GM23338 (cell line): ENCODE results near the gene DMRT1.

ENCODE experiments used
- CREB1 ChIP-seq: fragments of 250-450 bp; sonication (Bioruptor Pico); IDR thresholded peaks from 2 replicates; pipeline ENCODE4 v1.5.0; 2020; ENCODE audit warnings: low read depth, mild to moderate bottlenecking, moderate library complexity
- CTCF ChIP-seq, 2 experiments: fragments of 200-600 bp in 1 of 2; sonication (generic) in 1 of 2; conservative IDR thresholded peaks; 2 replicates each; pipeline versions ENCODE4 v1.5.1 to v1.6.1; 2016 to 2017; ENCODE audit warnings: antibody characterized with exemption in 2 of 2, low read depth in 2 of 2, mild to moderate bottlenecking in 2 of 2, moderate library complexity in 1 of 2
- EZH2 ChIP-seq: fragments of 200-600 bp; sonication (generic); IDR thresholded peaks from one replicate; pipeline ENCODE4 v1.8.0; 2017; ENCODE audit warnings: antibody characterized with exemption, mild to moderate bottlenecking, low read depth; ENCODE audit not compliant: unreplicated experiment
- EZH2phosphoT487 ChIP-seq: fragments of 200-600 bp; sonication (generic); IDR thresholded peaks from one replicate; pipeline ENCODE4 v1.8.1; 2018; ENCODE audit warnings: antibody characterized with exemption; ENCODE audit not compliant: unreplicated experiment
- POLR2AphosphoS5 ChIP-seq: IDR thresholded peaks from 2 replicates; pipeline ENCODE4 v1.6.1; 2016; ENCODE audit warnings: antibody characterized with exemption, low read depth
- REST ChIP-seq: IDR thresholded peaks from one replicate; pipeline ENCODE4 v1.6.1; 2018; ENCODE audit warnings: antibody characterized with exemption; ENCODE audit not compliant: unreplicated experiment
- ZNF114 ChIP-seq: fragments of 250-450 bp; sonication (Bioruptor Pico); IDR thresholded peaks from 2 replicates; pipeline ENCODE4 v1.5.0; 2020; ENCODE audit warnings: mild to moderate bottlenecking, moderate library complexity
- ZNF331 ChIP-seq: fragments of 250-450 bp; sonication (Bioruptor Pico); IDR thresholded peaks from 2 replicates; pipeline ENCODE4 v1.5.0; 2020; ENCODE audit warnings: low read depth, mild to moderate bottlenecking, moderate library complexity

- TF ChIP-seq CTCF (conservative IDR thresholded peaks at IDR 0.05; ENCODE audit: low read depth in 2 of 2) (peak; percentile 50 to 63), CREB1 (CRISPR knock-in tag) (no peak), REST (no peak), EZH2 (no peak), POLR2AphosphoS5 (no peak), EZH2phosphoT487 (no peak), ZNF331 (CRISPR knock-in tag) (no peak), ZNF114 (CRISPR knock-in tag) (no peak)
These were observed 69.5 kb downstream of the DMRT1 start for GRCh38 chr9:911005-911404.
